Mammary epithelial cell (primary cell): Measurements from ENCODE around the gene PLEKHG4.

Source experiments
- CTCF ChIP-seq, 2 donors: IDR thresholded peaks in 1 of 2; conservative IDR thresholded peaks in 1 of 2; 2 replicates each; pipeline ENCODE4 v1.5.1; 2011 to 2012; ENCODE audit warnings: inconsistent platforms in 2 of 2, low read length in 2 of 2, mild to moderate bottlenecking in 2 of 2, control low read depth in 1 of 2, low read depth in 1 of 2; ENCODE audit not compliant: insufficient read depth in 1 of 2; ENCODE audit errors: extremely low read depth in 1 of 2
- EZH2 ChIP-seq: IDR thresholded peaks from 2 replicates; pipeline ENCODE4 v1.6.1; 2012; ENCODE audit warnings: low read length, inconsistent platforms, borderline replicate concordance

GRCh38 chr16:67298277-67298676 is 18.9 kb downstream of the PLEKHG4 start:
- TF ChIP-seq CTCF (conservative IDR thresholded peaks at IDR 0.05 in 1 of 2, IDR thresholded peaks at IDR 0.05 in 1 of 2; ENCODE audit: extremely low read depth in 1 of 2, insufficient read depth in 1 of 2, low read depth in 1 of 2, low read length in 2 of 2) = no peak
- TF ChIP-seq EZH2 = no peak
